ENCODE results near the gene SHISA3. TPM values are rescaled to one million over a fixed set of nuclear protein-coding genes. Genes with fewer than 3 reads are reported as not detected.

SHISA3 gene
- total and polyA plus RNA-seq, 2 of the 13 experiments (the other 11 are each of a cell fraction or from before 2014, with no cell fraction given) = not detected

GRCh38 chr4:42416017-42416416 is 18.7 kb downstream of the SHISA3 start:
- POLR2A ChIA-PET = no interaction called here

More at GRCh38 chr4:42416017-42416416, 18.7 kb downstream of the SHISA3 start:
- DNase-seq (ENCODE audit: low spot score) (no peak), ATAC-seq (no peak), FAIRE-seq (no peak)
- in situ Hi-C loops (cut with HindIII; ENCODE audit: extremely low pct_ligation_motif_present, low pct_unique_long_range_greater_than_20kb) = no loop called here
- Histone ChIP-seq H3K4me2 (ENCODE audit: low read depth, low read length) (no peak overlapping the region), H3K4me3 (replicated peaks in 1 of 3; ENCODE audit: insufficient read depth in 1 of 3, low read depth in 2 of 3, low read length in 3 of 3) (no peak overlapping the region), H3K4me1 (ENCODE audit: insufficient read depth, low read length) (no peaks in the 10 kb centered on the region), H3K9ac (ENCODE audit: insufficient read depth, low read depth, low read length) (no peak overlapping the region), H3K79me2 (ENCODE audit: insufficient read depth, low read length) (no peaks in the 10 kb centered on the region), H3K27ac (ENCODE audit: extremely low read length, insufficient read depth, low read length) (no peak overlapping the region), H3K27me3 (ENCODE audit: control insufficient read depth in 1 of 2, insufficient read depth in 2 of 2, low read length in 2 of 2) (no peaks in the 10 kb centered on the region), H3K36me3 (replicated peaks in 1 of 2; ENCODE audit: control insufficient read depth in 1 of 2, insufficient read depth in 2 of 2, low read length in 2 of 2) (no peaks in the 10 kb centered on the region), H2AFZ (ENCODE audit: low read length) (no peak overlapping the region), H3K9me3 (ENCODE audit: low read length) (no peaks in the 10 kb centered on the region), H4K20me1 (ENCODE audit: insufficient read depth, low read length) (no peaks in the 10 kb centered on the region)
- intact Hi-C loops (cut with micrococcal nuclease; ENCODE audit: unreplicated experiment) = no loop called here
- TF ChIP-seq PTBP1 (IDR thresholded peaks at IDR 0.05; ENCODE audit: low read depth, low read length, poor library complexity, severe bottlenecking) = no peak
- TF ChIP-seq ARNTL (CRISPR knock-in tag; IDR thresholded peaks at IDR 0.05) = no peak
- no peak for TF ChIP-seq SYNCRIP (IDR thresholded peaks at IDR 0.05; ENCODE audit: insufficient read depth, low read depth, low read length)
- TF ChIP-seq TFAP4 (IDR thresholded peaks at IDR 0.05; ENCODE audit: borderline replicate concordance, low read depth) = no peak
- no peak for TF ChIP-seq ZHX1 (CRISPR knock-in tag; IDR thresholded peaks at IDR 0.05; ENCODE audit: low read depth)
- TF ChIP-seq ZKSCAN8 (CRISPR knock-in tag; IDR thresholded peaks at IDR 0.05; ENCODE audit: borderline replicate concordance) = no peak
- no peak for TF ChIP-seq NR2C2 (CRISPR knock-in tag; IDR thresholded peaks at IDR 0.05; ENCODE audit: borderline replicate concordance)
- no peak for TF ChIP-seq KLF9 (CRISPR knock-in tag; IDR thresholded peaks at IDR 0.05; ENCODE audit: low read depth)
- CTCF ChIA-PET (ENCODE audit: low intra/inter-chr PET ratio, low total read pairs) = no interaction called here
- 59% methylated on average over 3 of the region's 3 CpGs for WGBS (ENCODE audit: low lambda C conversion rate)
- no TSS peak for BruUV-seq (replicated peaks)

Data from HepG2 (cell line).